ENCODE measurements around the gene AK3.
A peak's percentile ranks its signal among the peaks of the same experiment; 100 is the strongest.
"Not testable (repeated sequence)": the region's sequence is repeated elsewhere in the genome, so short reads cannot be mapped to it uniquely, and the experiment has no call there.

Gene AK3

DNA sequence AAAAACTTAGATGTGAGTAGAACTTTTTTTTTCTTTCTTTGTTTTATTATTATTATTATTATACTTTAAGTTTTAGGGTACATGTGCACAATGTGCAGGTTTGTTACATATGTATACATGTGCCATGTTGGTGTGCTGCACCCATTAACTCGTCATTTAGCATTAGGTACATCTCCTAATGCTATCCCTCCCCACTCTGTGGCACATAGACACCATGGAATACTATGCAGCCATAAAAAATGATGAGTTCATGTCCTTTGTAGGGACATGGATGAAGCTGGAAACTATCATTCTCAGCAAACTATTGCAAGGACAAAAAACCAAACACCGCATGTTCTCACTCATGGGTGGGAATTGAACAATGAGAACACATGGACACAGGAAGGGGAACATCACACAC lies 34.0 kb upstream of the AK3 start:
- not testable (repeated sequence) for H2BK15ac ChIP-seq (ENCODE audit: low read length); H3K27me3 ChIP-seq (ENCODE audit: control insufficient read depth in 3 of 3, insufficient read depth in 3 of 3, low read depth in 1 of 3, low read length in 3 of 3); H2BK12ac ChIP-seq (ENCODE audit: low read length); H2AFZ ChIP-seq (ENCODE audit: low read length); H2BK5ac ChIP-seq (ENCODE audit: low read length); H3K9ac ChIP-seq (ENCODE audit: low read depth, low read length, poor library complexity); H3K27ac ChIP-seq (replicated peaks; ENCODE audit: low read length); DNase-seq (ENCODE audit: low spot score); H3K4me2 ChIP-seq (ENCODE audit: insufficient read depth, low read length, poor library complexity, severe bottlenecking); H2AK5ac ChIP-seq (ENCODE audit: low read depth, low read length); H2BK120ac ChIP-seq (ENCODE audit: low read depth, low read length); H3K23ac ChIP-seq (ENCODE audit: low read depth, low read length, poor library complexity); H4K91ac ChIP-seq (ENCODE audit: low read depth, low read length, poor library complexity); H3K9me3 ChIP-seq (replicated peaks in 1 of 2; ENCODE audit: control insufficient read depth in 2 of 2, insufficient read depth in 1 of 2, low read depth in 1 of 2, low read length in 2 of 2); H3K18ac ChIP-seq (ENCODE audit: low read length); H3K36me3 ChIP-seq (replicated peaks in 1 of 2; ENCODE audit: control insufficient read depth in 2 of 2, insufficient read depth in 2 of 2, low read length in 2 of 2); H3K4ac ChIP-seq (ENCODE audit: low read length); H4K8ac ChIP-seq (ENCODE audit: low read depth, low read length); H3K4me1 ChIP-seq (ENCODE audit: control insufficient read depth in 2 of 2, insufficient read depth in 1 of 2, low read depth in 1 of 2, low read length in 2 of 2); H3K14ac ChIP-seq (ENCODE audit: low read length); H3K79me1 ChIP-seq (ENCODE audit: low read depth, low read length); H3K4me3 ChIP-seq (ENCODE audit: low read length in 2 of 2)
- no CpG with 5 or more reads among the region's 2 CpGs for WGBS, 2 donors (ENCODE audit: extremely low coverage in 2 of 2, insufficient read length in 2 of 2, insufficient replicate concordance in 1 of 2)

DNA sequence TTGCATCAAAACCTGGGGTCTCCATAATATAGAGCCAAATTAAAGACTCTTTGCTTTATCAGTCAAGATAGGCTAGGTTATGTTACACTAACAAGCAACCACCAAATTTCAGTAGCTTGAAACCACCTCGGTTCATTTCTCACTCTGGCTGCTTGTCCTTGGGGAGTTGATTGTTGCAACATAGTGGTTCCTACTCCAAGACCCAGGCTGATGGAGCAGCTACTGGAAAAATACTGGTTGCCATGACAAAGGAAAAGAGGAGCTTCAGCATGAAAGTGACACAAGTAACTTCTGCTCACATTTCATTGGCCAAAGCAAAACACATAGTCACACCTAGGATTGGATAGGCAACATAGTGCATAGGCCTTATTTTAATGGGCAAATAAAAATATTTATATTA lies 33.2 kb upstream of the AK3 start:
- Histone ChIP-seq H3K4me3 (ENCODE audit: low read length in 2 of 2) (no peak overlapping the region), H2AK5ac (ENCODE audit: low read depth, low read length) (no peak overlapping the region), H4K91ac (ENCODE audit: low read depth, low read length, poor library complexity) (no peak overlapping the region), H3K9me3 (replicated peaks in 1 of 2; ENCODE audit: control insufficient read depth in 2 of 2, insufficient read depth in 1 of 2, low read depth in 1 of 2, low read length in 2 of 2) (no peaks in the 10 kb centered on the region), H3K23ac (ENCODE audit: low read depth, low read length, poor library complexity) (no peak overlapping the region), H3K27ac (replicated peaks; ENCODE audit: low read length) (no peak overlapping the region), H3K4me1 (ENCODE audit: control insufficient read depth in 2 of 2, insufficient read depth in 1 of 2, low read depth in 1 of 2, low read length in 2 of 2) (no peaks in the 10 kb centered on the region), H2BK5ac (ENCODE audit: low read length) (no peak overlapping the region), H3K4ac (ENCODE audit: low read length) (no peak overlapping the region), H3K36me3 (replicated peaks in 1 of 2; ENCODE audit: control insufficient read depth in 2 of 2, insufficient read depth in 2 of 2, low read length in 2 of 2) (no peaks in the 10 kb centered on the region), H3K14ac (ENCODE audit: low read length) (no peak overlapping the region), H3K79me1 (ENCODE audit: low read depth, low read length) (no peaks in the 10 kb centered on the region), H2BK120ac (ENCODE audit: low read depth, low read length) (no peak overlapping the region), H2AFZ (ENCODE audit: low read length) (no peak overlapping the region), H3K18ac (ENCODE audit: low read length) (no peak overlapping the region), H2BK15ac (ENCODE audit: low read length) (no peak overlapping the region), H2BK12ac (ENCODE audit: low read length) (no peak overlapping the region), H3K9ac (ENCODE audit: low read depth, low read length, poor library complexity) (no peak overlapping the region), H3K27me3 (ENCODE audit: control insufficient read depth in 3 of 3, insufficient read depth in 3 of 3, low read depth in 1 of 3, low read length in 3 of 3) (no peaks in the 10 kb centered on the region), H4K8ac (ENCODE audit: low read depth, low read length) (no peak overlapping the region), H3K4me2 (ENCODE audit: insufficient read depth, low read length, poor library complexity, severe bottlenecking) (no peak overlapping the region)
- DNase-seq (ENCODE audit: low spot score) = no peak
- no CpG with 5 or more reads among the region's 1 CpG for WGBS, 2 donors (ENCODE audit: extremely low coverage in 2 of 2, insufficient read length in 2 of 2, insufficient replicate concordance in 1 of 2)

DNA sequence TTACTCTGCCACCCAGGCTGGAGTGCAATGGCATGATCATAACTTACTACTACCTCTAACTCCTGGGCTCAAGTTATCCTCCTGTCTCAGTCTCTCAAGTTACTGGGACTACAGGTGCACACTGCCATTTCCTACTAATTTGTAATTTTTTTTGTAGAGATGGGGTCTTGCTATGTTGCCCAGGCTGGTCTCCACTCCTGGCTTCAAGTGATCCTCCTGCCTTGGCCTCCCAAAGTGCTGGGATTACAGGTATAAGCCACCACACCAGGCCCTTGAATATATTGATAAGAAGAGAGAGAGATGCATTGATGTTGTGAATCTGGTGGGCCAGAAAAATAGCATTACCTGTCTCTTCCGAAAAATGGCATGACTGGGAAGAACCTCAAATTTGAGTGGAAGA lies 30.8 kb upstream of the AK3 start:
- Histone ChIP-seq H4K8ac (ENCODE audit: low read depth, low read length) (no peak overlapping the region), H2BK12ac (ENCODE audit: low read length) (no peak overlapping the region), H3K18ac (ENCODE audit: low read length) (no peak overlapping the region), H3K27me3 (ENCODE audit: control insufficient read depth in 3 of 3, insufficient read depth in 3 of 3, low read depth in 1 of 3, low read length in 3 of 3) (no peaks in the 10 kb centered on the region), H3K14ac (ENCODE audit: low read length) (no peak overlapping the region), H2BK15ac (ENCODE audit: low read length) (no peak overlapping the region), H3K79me1 (ENCODE audit: low read depth, low read length) (no peaks in the 10 kb centered on the region), H3K27ac (replicated peaks; ENCODE audit: low read length) (no peak overlapping the region), H3K4me1 (ENCODE audit: control insufficient read depth in 2 of 2, insufficient read depth in 1 of 2, low read depth in 1 of 2, low read length in 2 of 2) (no peaks in the 10 kb centered on the region), H3K23ac (ENCODE audit: low read depth, low read length, poor library complexity) (no peak overlapping the region), H3K36me3 (replicated peaks in 1 of 2; ENCODE audit: control insufficient read depth in 2 of 2, insufficient read depth in 2 of 2, low read length in 2 of 2) (no peaks in the 10 kb centered on the region), H2AFZ (ENCODE audit: low read length) (no peak overlapping the region), H2BK120ac (ENCODE audit: low read depth, low read length) (no peak overlapping the region), H2BK5ac (ENCODE audit: low read length) (no peak overlapping the region), H2AK5ac (ENCODE audit: low read depth, low read length) (no peak overlapping the region), H3K4ac (ENCODE audit: low read length) (no peak overlapping the region), H3K9ac (ENCODE audit: low read depth, low read length, poor library complexity) (no peak overlapping the region), H3K4me3 (ENCODE audit: low read length in 2 of 2) (no peak overlapping the region), H3K4me2 (ENCODE audit: insufficient read depth, low read length, poor library complexity, severe bottlenecking) (no peak overlapping the region), H3K9me3 (replicated peaks in 1 of 2; ENCODE audit: control insufficient read depth in 2 of 2, insufficient read depth in 1 of 2, low read depth in 1 of 2, low read length in 2 of 2) (no peaks in the 10 kb centered on the region), H4K91ac (ENCODE audit: low read depth, low read length, poor library complexity) (no peak overlapping the region)
- WGBS, 2 donors (ENCODE audit: extremely low coverage in 2 of 2, insufficient read length in 2 of 2, insufficient replicate concordance in 1 of 2) = no CpG with 5 or more reads among the region's 1 CpG
- DNase-seq (ENCODE audit: low spot score) = no peak

DNA sequence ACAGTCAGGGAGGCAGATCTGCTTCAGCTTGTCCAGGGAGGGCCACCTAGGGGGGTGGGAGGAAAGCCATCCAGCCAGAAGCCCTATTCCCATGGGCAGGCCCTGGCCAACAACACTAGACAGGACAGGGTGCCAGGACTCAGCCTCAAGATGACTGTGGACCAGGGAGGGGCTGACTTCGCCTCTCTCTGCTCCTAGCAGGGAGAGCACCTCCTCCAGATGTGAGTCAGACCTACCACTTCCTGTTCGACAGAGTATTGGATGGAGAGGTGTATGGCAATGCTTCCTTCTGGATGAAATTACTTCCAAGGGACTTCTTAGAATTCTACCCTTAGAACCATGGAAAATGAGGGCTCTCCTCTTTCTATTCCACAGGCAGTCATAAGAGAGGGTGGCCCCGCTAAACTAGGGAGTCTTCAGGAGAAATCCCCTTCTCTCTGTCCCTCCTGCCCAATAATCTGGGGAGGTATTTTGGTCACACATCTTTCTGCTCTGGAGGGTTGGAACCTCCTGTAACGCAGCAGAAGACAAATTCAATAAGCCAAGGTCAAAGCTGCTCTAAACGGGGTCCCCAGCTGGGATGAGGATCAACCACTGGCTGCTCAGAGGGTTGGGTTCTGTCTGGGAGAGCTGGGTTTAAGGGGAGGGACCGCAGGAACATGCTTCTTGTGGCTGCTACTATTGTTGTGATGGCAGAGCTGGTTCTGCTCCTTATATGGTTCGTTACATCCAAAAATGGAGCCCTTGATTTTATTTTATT lies 28.5 kb upstream of the AK3 start:
- H2AK5ac ChIP-seq (ENCODE audit: low read depth, low read length) = no peak overlapping the region
- no CpG with 5 or more reads among the region's 7 CpGs for WGBS, 2 donors (ENCODE audit: extremely low coverage in 2 of 2, insufficient read length in 2 of 2, insufficient replicate concordance in 1 of 2)
- H3K4ac ChIP-seq (ENCODE audit: low read length) = no peak overlapping the region
- H4K91ac ChIP-seq (ENCODE audit: low read depth, low read length, poor library complexity) = no peak overlapping the region
- peak overlapping the region; percentile 18 for H3K9ac ChIP-seq (ENCODE audit: low read depth, low read length, poor library complexity)
- no peak overlapping the region for H3K23ac ChIP-seq (ENCODE audit: low read depth, low read length, poor library complexity)
- no peak overlapping the region for H2AFZ ChIP-seq (ENCODE audit: low read length)
- H3K27ac ChIP-seq (replicated peaks; ENCODE audit: low read length) = no peak overlapping the region
- no peak overlapping the region for H2BK12ac ChIP-seq (ENCODE audit: low read length)
- H3K36me3 ChIP-seq (replicated peaks in 1 of 2; ENCODE audit: control insufficient read depth in 2 of 2, insufficient read depth in 2 of 2, low read length in 2 of 2) = no peaks in the 10 kb centered on the region
- H3K14ac ChIP-seq (ENCODE audit: low read length) = no peak overlapping the region
- no peak overlapping the region for H2BK120ac ChIP-seq (ENCODE audit: low read depth, low read length)
- H2BK15ac ChIP-seq (ENCODE audit: low read length) = no peak overlapping the region
- no peak overlapping the region for H3K18ac ChIP-seq (ENCODE audit: low read length)
- H3K4me3 ChIP-seq (ENCODE audit: low read length in 2 of 2) = no peak overlapping the region
- no peak for DNase-seq (ENCODE audit: low spot score)
- no peaks in the 10 kb centered on the region for H3K79me1 ChIP-seq (ENCODE audit: low read depth, low read length)
- H3K4me1 ChIP-seq (ENCODE audit: control insufficient read depth in 2 of 2, insufficient read depth in 1 of 2, low read depth in 1 of 2, low read length in 2 of 2) = no peaks in the 10 kb centered on the region
- H2BK5ac ChIP-seq (ENCODE audit: low read length) = no peak overlapping the region
- no peak overlapping the region for H4K8ac ChIP-seq (ENCODE audit: low read depth, low read length)
- no peaks in the 10 kb centered on the region for H3K9me3 ChIP-seq (replicated peaks in 1 of 2; ENCODE audit: control insufficient read depth in 2 of 2, insufficient read depth in 1 of 2, low read depth in 1 of 2, low read length in 2 of 2)
- no peaks in the 10 kb centered on the region for H3K27me3 ChIP-seq (ENCODE audit: control insufficient read depth in 3 of 3, insufficient read depth in 3 of 3, low read depth in 1 of 3, low read length in 3 of 3)
- H3K4me2 ChIP-seq (ENCODE audit: insufficient read depth, low read length, poor library complexity, severe bottlenecking) = no peak overlapping the region

Measured in neuronal stem cell (in vitro differentiated cells).